ENCODE measurements around the gene PIBF1. TPM values are rescaled to one million over a fixed set of nuclear protein-coding genes. Genes with fewer than 3 reads are reported as not detected.
"Not testable (repeated sequence)": the region's sequence is repeated elsewhere in the genome, so short reads cannot be mapped to it uniquely, and the experiment has no call there.

The PIBF1 gene
- total RNA-seq, 6 experiments from 2014 or later = 11.9 to 18.3 (median 14.5) TPM

GRCh38 chr13:72920097-72920496 lies 138.2 kb downstream of the PIBF1 start:
- peak overlapping the region; percentile 69 for H3K27ac Mint-ChIP-seq
- peaks cover 31% of the 10 kb centered on the region for H3K36me3 Mint-ChIP-seq (ENCODE audit: low read depth)

GRCh38 chr13:72931311-72931710 lies 149.4 kb downstream of the PIBF1 start:
- H3K27me3 Mint-ChIP-seq (ENCODE audit: insufficient read depth) = no peaks in the 10 kb centered on the region
- H3K9me3 Mint-ChIP-seq = no peaks in the 10 kb centered on the region
- TF ChIP-seq, protein P1, sequence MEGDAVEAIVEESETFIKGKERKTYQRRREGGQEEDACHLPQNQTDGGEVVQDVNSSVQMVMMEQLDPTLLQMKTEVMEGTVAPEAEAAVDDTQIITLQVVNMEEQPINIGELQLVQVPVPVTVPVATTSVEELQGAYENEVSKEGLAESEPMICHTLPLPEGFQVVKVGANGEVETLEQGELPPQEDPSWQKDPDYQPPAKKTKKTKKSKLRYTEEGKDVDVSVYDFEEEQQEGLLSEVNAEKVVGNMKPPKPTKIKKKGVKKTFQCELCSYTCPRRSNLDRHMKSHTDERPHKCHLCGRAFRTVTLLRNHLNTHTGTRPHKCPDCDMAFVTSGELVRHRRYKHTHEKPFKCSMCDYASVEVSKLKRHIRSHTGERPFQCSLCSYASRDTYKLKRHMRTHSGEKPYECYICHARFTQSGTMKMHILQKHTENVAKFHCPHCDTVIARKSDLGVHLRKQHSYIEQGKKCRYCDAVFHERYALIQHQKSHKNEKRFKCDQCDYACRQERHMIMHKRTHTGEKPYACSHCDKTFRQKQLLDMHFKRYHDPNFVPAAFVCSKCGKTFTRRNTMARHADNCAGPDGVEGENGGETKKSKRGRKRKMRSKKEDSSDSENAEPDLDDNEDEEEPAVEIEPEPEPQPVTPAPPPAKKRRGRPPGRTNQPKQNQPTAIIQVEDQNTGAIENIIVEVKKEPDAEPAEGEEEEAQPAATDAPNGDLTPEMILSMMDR (IDR thresholded peaks at IDR 0.05) = no peak
- H3K36me3 Mint-ChIP-seq (ENCODE audit: low read depth) = peaks cover 23% of the 10 kb centered on the region
- 0 out of 2 replicates have a peak, but pooled peaks cover 4% of the 10 kb centered on the region for H3K4me1 Mint-ChIP-seq (ENCODE audit: low read depth)
- no peak overlapping the region for H3K27ac Mint-ChIP-seq
- no peak for DNase-seq
- H3K4me3 Mint-ChIP-seq = no peak overlapping the region

More at GRCh38 chr13:72920097-72920496, 138.2 kb downstream of the PIBF1 start:
- peak; percentile 57 for DNase-seq
- peaks cover 18% of the 10 kb centered on the region for H3K4me1 Mint-ChIP-seq (ENCODE audit: low read depth)
- TF ChIP-seq, protein P1 (IDR thresholded peaks at IDR 0.05) = no peak
- H3K9me3 Mint-ChIP-seq = no peaks in the 10 kb centered on the region
- H3K4me3 Mint-ChIP-seq = no peak overlapping the region
- no peaks in the 10 kb centered on the region for H3K27me3 Mint-ChIP-seq (ENCODE audit: insufficient read depth)

DNA sequence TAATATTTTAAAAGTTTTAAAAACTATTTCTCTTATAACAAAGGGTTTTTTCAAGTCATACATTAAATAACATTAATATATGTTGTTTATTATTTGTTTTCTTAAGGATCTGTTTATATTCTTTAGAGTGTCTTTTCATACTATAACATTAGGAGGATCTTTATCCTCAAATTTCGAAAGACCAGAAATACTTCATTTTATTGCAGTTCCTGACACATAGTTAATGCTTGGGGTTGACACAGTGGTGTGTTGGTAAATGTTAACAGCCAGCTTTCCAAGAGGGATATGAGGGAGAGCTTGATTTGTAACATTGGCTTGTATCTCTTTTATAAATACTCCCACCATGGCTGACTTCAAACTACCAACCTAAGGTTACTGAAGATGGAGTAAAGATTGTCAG lies 150.3 kb downstream of the PIBF1 start:
- TF ChIP-seq, protein P1 (IDR thresholded peaks at IDR 0.05) = no peak
- peaks cover 18% of the 10 kb centered on the region for H3K36me3 Mint-ChIP-seq (ENCODE audit: low read depth)
- H3K27me3 Mint-ChIP-seq (ENCODE audit: insufficient read depth) = no peaks in the 10 kb centered on the region
- no peaks in the 10 kb centered on the region for H3K9me3 Mint-ChIP-seq
- 0 out of 2 replicates have a peak, but pooled peaks cover 4% of the 10 kb centered on the region for H3K4me1 Mint-ChIP-seq (ENCODE audit: low read depth)
- H3K4me3 Mint-ChIP-seq = no peak overlapping the region
- no peak overlapping the region for H3K27ac Mint-ChIP-seq
- DNase-seq = no peak

DNA sequence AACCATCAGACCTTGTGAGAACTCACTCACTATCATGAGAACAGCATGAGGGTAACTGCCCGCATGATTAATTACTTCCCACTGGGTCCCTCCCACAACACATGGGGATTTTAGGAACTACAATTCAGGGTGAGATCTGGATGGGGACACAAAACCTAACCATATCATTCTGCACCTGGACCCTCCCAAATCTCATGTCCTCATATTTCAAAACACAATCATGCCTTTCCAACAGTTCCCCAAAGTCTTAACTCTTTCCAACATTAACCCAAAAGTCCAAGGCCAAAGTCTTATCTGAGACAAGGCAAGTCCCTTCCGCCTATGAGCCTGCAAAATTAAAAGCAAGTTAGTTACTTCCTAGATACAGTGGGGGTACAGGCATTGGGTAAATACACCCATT lies 164.3 kb downstream of the PIBF1 start:
- H3K27me3 Mint-ChIP-seq (ENCODE audit: insufficient read depth); H3K27ac Mint-ChIP-seq; DNase-seq; H3K4me1 Mint-ChIP-seq (ENCODE audit: low read depth); H3K4me3 Mint-ChIP-seq; H3K9me3 Mint-ChIP-seq: not testable (repeated sequence)
- H3K36me3 Mint-ChIP-seq (ENCODE audit: low read depth) = peaks cover 34% of the 10 kb centered on the region

- H3K36me3 Mint-ChIP-seq (ENCODE audit: low read depth) = peaks cover 26% of the 10 kb centered on the region
- H3K9me3 Mint-ChIP-seq = no peaks in the 10 kb centered on the region
- TF ChIP-seq, protein P1 (IDR thresholded peaks at IDR 0.05) = peak; percentile 27
- DNase-seq = no peak
- H3K27me3 Mint-ChIP-seq (ENCODE audit: insufficient read depth) = no peaks in the 10 kb centered on the region
- H3K4me1 Mint-ChIP-seq (ENCODE audit: low read depth) = peaks cover 8% of the 10 kb centered on the region
- no peak overlapping the region for H3K27ac Mint-ChIP-seq
- no peak overlapping the region for H3K4me3 Mint-ChIP-seq
Measured at GRCh38 chr13:72952529-72953141, 170.7 kb downstream of the PIBF1 start.

DNA sequence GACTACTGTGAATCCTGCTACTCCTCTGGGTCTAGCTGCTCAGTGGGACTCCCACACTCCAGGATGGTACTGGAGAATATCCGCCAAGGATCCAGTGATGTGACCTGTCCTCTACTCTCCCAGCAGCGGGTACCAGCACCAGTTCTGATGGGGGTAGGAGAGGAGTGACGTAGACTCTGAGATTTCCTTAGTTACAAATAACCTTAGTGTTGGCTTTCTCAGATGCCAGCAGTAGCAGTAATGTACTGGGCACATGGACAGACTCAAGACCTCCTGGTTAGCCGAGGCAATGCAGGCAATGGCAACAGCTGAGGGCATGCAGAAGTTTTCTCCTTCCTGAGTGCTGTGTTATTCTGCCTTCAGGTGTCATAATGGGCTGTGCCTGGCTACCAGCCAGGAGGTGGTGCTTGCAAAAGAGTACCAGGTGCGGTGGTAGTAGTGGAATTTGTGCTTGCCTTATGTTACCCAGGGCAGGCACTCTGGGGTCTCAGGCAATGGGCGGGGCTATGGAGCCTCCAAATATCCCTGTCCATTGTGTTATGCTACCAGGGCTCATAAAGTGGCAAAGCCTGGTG lies 171.5 kb downstream of the PIBF1 start:
- no peak overlapping the region for H3K27ac Mint-ChIP-seq
- TF ChIP-seq, protein P1 (IDR thresholded peaks at IDR 0.05) = no peak
- no peak overlapping the region for H3K4me3 Mint-ChIP-seq
- no peaks in the 10 kb centered on the region for H3K27me3 Mint-ChIP-seq (ENCODE audit: insufficient read depth)
- peaks cover 8% of the 10 kb centered on the region for H3K4me1 Mint-ChIP-seq (ENCODE audit: low read depth)
- DNase-seq = no peak
- H3K9me3 Mint-ChIP-seq = no peaks in the 10 kb centered on the region
- H3K36me3 Mint-ChIP-seq (ENCODE audit: low read depth) = peaks cover 17% of the 10 kb centered on the region

Measured in HFFc6 (cell line).